ENCODE measurements around the gene KRTAP5-1.

Gene KRTAP5-1

DNA sequence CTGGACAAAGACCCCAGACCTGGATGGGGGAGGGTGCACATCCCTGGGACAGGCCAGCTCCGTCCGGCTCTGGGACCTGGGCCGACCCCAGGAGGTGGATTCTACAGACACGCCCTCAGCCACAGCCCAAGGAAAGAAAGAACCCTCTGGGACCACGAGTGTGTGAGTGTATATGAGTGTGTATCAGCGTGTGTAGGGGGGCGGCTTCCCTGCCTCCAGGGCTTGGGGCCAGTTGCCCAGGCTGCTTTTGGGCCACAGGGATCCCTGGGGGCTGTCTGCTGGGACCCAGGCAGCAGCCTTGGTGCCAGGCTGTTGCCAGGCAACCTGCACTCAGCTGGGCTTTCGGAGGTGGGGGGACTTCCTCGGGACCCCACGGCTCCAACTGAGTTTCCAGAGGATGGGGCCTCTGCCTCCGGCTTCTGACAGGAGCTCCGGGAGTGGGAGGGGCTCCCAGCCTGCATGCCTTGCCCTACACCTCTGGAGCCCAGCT is 21.9 kb downstream of the KRTAP5-1 start:
- no peak overlapping the region for H3K9ac ChIP-seq (ENCODE audit: low read depth, low read length)
- no peaks in the 10 kb centered on the region for H3K36me3 ChIP-seq (ENCODE audit: insufficient read depth, low read depth, low read length)
- H3K9me3 ChIP-seq (ENCODE audit: insufficient read depth, low read depth, low read length) = no peaks in the 10 kb centered on the region
- no peak overlapping the region for H3K27ac ChIP-seq (ENCODE audit: low read length)
- H3K27me3 ChIP-seq (ENCODE audit: insufficient read depth, low read length) = peaks cover 24% of the 10 kb centered on the region
- peaks cover 11% of the 10 kb centered on the region for H3K4me1 ChIP-seq (ENCODE audit: insufficient read depth, low read length)
- no peak overlapping the region for H3K4me3 ChIP-seq (ENCODE audit: low read length)

DNA sequence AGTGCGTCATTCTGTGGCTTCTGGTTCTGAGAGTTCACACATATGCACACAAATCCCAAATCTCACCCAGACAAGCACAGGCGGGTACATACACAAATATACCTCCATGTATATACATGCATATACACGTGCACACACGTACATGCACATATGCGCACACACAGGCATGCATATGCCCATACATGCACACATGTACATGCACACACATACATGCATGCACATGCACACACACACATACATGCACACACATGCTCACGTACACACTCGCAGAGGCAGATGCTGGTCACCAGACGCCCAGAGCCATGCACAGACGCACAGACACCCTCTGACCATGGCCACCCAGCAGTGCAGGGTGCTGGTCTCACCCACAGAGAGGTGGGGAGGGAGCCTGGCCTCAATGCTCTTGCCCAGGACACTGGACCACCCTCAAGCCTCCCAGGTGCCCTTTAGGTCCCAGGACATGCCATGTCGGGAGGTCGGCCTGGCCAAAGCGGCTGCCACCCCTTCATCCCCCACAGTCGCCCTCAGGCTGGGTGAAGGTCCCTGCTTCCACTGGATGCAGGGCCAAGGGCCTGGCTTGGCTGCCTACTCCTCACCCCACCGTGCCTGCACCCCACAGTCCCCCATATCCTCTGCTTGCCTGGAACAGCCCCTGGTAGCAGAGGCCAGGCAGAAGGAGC is 22.5 kb downstream of the KRTAP5-1 start:
- Histone ChIP-seq H3K9ac (ENCODE audit: low read depth, low read length) (no peak overlapping the region), H3K4me3 (ENCODE audit: low read length) (no peak overlapping the region), H3K36me3 (ENCODE audit: insufficient read depth, low read depth, low read length) (no peaks in the 10 kb centered on the region), H3K4me1 (ENCODE audit: insufficient read depth, low read length) (peaks cover 11% of the 10 kb centered on the region), H3K27me3 (ENCODE audit: insufficient read depth, low read length) (peaks cover 30% of the 10 kb centered on the region), H3K9me3 (ENCODE audit: insufficient read depth, low read depth, low read length) (no peaks in the 10 kb centered on the region), H3K27ac (ENCODE audit: low read length) (no peak overlapping the region)

DNA sequence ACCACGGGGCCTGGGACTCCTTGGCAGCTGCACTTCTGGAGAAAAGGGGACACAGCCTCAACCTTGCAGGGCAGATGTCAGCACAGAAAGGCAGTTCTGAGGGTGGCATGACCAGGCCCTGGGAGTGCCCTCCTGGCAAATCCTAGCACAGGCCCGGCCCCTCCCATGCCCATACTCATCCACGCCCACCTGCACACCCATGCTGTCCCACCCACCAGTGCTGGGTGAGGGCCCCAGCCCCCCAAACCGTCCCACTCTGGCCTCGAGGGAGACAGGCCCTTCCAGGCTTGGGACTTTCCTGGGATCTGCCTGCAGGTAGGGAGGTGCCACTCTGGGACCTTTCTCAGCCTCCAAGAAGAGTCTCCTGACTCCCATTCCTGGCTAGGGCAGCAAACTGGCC is 23.1 kb downstream of the KRTAP5-1 start:
- Histone ChIP-seq H3K9me3 (ENCODE audit: insufficient read depth, low read depth, low read length) (no peaks in the 10 kb centered on the region), H3K27me3 (ENCODE audit: insufficient read depth, low read length) (peaks cover 36% of the 10 kb centered on the region), H3K27ac (ENCODE audit: low read length) (no peak overlapping the region)

DNA sequence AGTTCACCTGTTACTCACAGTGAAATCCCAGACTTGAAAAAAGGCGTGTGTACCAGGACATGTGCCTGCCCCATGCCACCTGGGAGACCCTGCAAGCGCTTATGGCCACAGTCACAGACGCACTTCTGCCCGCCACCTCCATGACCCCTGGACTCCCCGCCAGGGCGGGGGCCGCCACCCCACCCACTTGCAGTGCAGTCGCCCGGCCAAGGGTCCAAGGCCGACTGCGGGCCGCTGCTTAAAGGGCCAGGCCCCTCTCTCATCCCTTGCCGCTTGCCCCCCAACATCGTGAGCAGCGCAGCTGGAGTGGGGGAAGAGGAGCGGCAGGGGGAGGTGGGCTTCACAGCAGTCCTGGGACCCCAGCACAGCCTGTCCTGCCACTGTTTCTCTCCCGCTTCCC is 23.8 kb downstream of the KRTAP5-1 start:
- no peak overlapping the region for H3K27ac ChIP-seq (ENCODE audit: low read length)
- H3K27me3 ChIP-seq (ENCODE audit: insufficient read depth, low read length) = peaks cover 42% of the 10 kb centered on the region
- H3K4me3 ChIP-seq (ENCODE audit: low read length) = no peak overlapping the region
- no peaks in the 10 kb centered on the region for H3K36me3 ChIP-seq (ENCODE audit: insufficient read depth, low read depth, low read length)
- no peaks in the 10 kb centered on the region for H3K9me3 ChIP-seq (ENCODE audit: insufficient read depth, low read depth, low read length)
- H3K4me1 ChIP-seq (ENCODE audit: insufficient read depth, low read length) = peaks cover 11% of the 10 kb centered on the region
- no peak overlapping the region for H3K9ac ChIP-seq (ENCODE audit: low read depth, low read length)

More for the DNA sequence above, 23.1 kb downstream of the KRTAP5-1 start:
- Histone ChIP-seq H3K36me3 (ENCODE audit: insufficient read depth, low read depth, low read length) (no peaks in the 10 kb centered on the region), H3K4me3 (ENCODE audit: low read length) (no peak overlapping the region), H3K9ac (ENCODE audit: low read depth, low read length) (no peak overlapping the region), H3K4me1 (ENCODE audit: insufficient read depth, low read length) (peaks cover 11% of the 10 kb centered on the region)

DNA sequence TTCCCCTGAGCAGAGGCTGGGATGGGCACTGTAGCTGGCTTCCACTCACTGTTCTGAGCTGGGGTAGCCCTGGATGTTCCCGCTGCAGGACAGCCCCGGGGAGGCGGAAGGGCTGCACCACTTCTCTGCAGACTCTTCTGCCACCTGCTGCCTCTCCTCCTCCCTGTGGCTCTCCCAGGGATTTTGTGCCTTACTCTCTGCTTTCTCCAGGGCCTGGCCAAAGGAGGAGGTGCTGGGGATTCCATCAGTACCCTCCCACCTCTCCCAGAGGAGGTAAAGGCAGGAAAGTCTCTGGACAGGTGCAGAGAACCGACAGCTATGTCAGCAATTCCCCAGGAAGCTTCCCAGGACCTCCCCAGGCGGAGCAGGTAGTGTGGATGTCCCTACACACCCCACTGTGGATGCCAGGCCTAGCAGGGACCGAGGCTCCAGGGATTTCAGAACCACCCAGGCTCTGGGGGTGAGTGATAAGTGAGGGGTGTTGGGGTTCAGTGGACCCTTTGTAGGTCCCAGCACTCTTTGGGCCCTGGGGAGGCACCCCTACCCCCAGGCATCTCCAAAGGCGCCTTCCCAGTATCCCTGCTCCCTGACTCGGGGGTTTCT is 24.3 kb downstream of the KRTAP5-1 start:
- Histone ChIP-seq H3K9me3 (ENCODE audit: insufficient read depth, low read depth, low read length) (no peaks in the 10 kb centered on the region), H3K4me1 (ENCODE audit: insufficient read depth, low read length) (peaks cover 15% of the 10 kb centered on the region), H3K9ac (ENCODE audit: low read depth, low read length) (no peak overlapping the region), H3K36me3 (ENCODE audit: insufficient read depth, low read depth, low read length) (no peaks in the 10 kb centered on the region), H3K27ac (ENCODE audit: low read length) (no peak overlapping the region), H3K4me3 (ENCODE audit: low read length) (no peak overlapping the region), H3K27me3 (ENCODE audit: insufficient read depth, low read length) (peaks cover 47% of the 10 kb centered on the region)

DNA sequence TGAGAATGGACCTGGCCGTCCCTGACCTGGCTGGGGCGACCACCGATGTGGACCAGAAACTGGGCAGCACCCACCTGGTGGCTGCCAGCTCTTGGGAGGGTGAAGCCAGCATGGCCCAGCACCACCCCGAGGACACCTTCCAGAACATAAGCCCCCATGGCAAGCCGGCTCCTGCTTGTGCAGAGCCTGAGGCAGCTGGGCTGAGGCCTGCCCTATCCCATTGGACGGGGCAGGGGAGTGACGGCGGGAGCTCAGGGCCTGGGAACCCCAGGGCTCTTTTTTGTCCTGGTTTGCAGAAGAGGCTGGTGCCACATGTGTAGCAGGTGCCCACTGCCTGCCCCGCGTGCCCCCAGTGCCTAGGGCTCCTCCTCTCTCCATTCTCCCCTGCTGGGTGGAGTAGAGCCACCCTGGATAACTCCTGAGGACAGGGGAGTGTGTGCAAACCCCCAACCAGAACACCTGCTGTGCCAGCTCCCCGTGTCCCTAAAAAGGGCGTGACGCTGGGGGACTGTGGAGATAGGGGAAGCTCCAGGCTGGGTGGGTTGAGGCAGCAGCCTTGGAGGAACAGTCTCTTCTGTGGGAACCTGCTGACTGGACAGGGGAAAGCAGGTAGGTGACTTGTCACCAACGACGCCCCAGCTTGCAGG is 25.0 kb downstream of the KRTAP5-1 start:
- peaks cover 19% of the 10 kb centered on the region for H3K4me1 ChIP-seq (ENCODE audit: insufficient read depth, low read length)
- peaks cover 53% of the 10 kb centered on the region for H3K27me3 ChIP-seq (ENCODE audit: insufficient read depth, low read length)
- H3K9ac ChIP-seq (ENCODE audit: low read depth, low read length) = no peak overlapping the region

DNA sequence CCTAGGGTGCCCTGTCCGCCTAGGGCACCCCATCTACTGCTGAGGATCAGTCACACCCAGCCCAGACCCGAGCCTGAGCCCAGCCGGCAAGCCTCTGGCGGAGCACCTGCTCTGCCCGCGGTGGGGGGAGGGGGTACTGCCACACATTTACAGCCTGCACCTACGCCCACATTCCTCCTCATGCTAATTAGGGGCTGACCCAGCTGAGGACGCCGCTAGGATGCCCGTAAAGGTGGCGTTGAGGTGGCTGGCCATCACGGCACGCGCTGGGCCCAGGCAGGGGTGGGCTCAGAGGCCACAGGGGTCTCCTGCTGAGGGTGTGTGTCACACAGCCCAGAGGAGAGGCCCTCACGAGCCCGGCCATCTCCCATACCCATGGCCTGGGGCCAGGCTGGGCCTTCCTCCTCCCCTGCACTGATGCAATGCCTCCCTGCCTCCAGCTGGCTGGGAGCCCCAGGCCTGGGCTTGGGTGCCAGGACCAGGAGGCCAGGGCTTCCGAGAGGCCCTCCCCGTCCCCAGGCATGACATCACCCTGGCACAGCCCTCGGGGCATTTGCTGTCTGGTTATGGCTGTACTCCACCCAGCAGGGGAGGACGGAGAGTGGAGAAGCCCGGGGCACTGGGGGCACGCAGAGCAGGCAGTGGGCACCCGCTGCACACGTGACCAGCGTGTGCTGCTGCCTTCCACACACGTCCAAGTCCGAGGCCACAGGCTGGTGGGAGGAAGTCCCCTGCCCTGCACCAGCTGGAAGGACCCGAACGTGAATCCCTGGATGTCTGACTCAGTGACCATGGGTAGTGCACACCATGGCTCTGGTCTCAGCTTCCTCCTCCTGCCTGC is 25.8 kb downstream of the KRTAP5-1 start:
- no peak overlapping the region for H3K27ac ChIP-seq (ENCODE audit: low read length)
- H3K9ac ChIP-seq (ENCODE audit: low read depth, low read length) = no peak overlapping the region
- H3K4me1 ChIP-seq (ENCODE audit: insufficient read depth, low read length) = peaks cover 14% of the 10 kb centered on the region
- no peaks in the 10 kb centered on the region for H3K9me3 ChIP-seq (ENCODE audit: insufficient read depth, low read depth, low read length)
- no peak overlapping the region for H3K4me3 ChIP-seq (ENCODE audit: low read length)
- peaks cover 55% of the 10 kb centered on the region for H3K27me3 ChIP-seq (ENCODE audit: insufficient read depth, low read length)
- H3K36me3 ChIP-seq (ENCODE audit: insufficient read depth, low read depth, low read length) = no peaks in the 10 kb centered on the region

More for the DNA sequence above, 25.0 kb downstream of the KRTAP5-1 start:
- Histone ChIP-seq H3K27ac (ENCODE audit: low read length) (no peak overlapping the region), H3K36me3 (ENCODE audit: insufficient read depth, low read depth, low read length) (no peaks in the 10 kb centered on the region), H3K9me3 (ENCODE audit: insufficient read depth, low read depth, low read length) (no peaks in the 10 kb centered on the region), H3K4me3 (ENCODE audit: low read length) (no peak overlapping the region)

DNA sequence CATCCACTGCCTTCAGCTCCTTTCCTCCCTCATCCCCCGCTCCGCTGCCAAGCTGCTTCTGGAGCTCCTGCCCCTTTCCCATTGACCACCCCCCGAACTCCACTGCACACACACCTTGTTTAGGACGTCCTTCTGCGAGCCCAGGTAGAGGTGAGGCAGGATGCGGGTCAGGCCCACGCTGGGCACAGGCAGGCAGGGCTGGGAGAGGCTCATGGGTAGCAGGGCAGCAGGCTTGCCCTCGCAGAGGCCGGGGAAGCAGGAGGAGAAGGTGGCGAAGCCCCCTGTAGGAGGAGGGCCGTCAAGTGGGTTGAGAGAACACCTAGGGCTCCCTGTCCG is 26.3 kb downstream of the KRTAP5-1 start:
- Histone ChIP-seq H3K36me3 (ENCODE audit: insufficient read depth, low read depth, low read length) (no peaks in the 10 kb centered on the region), H3K27me3 (ENCODE audit: insufficient read depth, low read length) (peaks cover 60% of the 10 kb centered on the region), H3K9ac (ENCODE audit: low read depth, low read length) (no peak overlapping the region; the same call in 1 of the 2 replicates), H3K4me1 (ENCODE audit: insufficient read depth, low read length) (peaks cover 14% of the 10 kb centered on the region), H3K9me3 (ENCODE audit: insufficient read depth, low read depth, low read length) (no peaks in the 10 kb centered on the region), H3K27ac (ENCODE audit: low read length) (no peak overlapping the region), H3K4me3 (ENCODE audit: low read length) (no peak overlapping the region)

DNA sequence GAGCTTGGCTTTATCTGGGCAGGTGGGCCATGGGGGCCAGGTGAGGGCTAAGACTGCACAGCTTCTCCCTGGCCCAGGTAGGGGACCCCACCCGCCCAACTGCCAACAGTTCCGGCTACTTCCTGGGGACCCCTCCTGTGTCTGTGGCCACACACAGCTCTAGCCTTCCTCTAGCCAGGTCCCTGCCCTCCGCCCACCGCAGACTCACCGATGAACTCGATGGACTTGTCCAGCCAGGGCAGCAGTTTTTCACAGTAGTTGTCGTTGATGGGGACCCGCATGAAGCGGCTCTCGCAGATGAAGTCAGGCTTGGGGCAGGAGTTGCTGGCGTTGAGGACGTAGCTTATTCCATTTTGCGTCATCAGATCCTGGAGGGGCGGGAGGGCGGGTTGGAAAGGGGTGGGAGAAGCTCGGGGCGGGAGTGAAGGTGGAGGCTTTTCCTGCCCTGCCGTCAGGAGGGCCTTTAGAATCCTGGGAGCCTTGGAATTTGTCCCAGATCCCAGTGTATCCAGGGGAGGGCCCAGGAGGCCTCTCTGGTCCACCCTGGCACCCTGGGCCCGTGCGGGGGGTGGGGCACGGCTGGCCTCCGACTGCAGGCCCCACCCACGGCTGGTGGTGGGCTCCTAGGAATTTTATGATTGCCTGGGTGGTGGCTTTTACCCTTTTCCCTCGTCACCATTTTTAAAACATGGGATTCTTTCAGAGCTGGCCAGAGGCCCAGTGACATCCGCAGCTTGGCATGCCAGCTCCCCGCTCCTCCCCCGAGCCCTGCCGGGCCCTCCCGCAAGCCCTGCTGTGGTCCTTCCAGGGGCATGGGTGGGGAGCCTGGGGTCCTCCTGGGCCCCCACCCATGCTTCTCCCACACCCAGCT is 26.9 kb downstream of the KRTAP5-1 start:
- H3K4me3 ChIP-seq (ENCODE audit: low read length) = no peak overlapping the region
- H3K27ac ChIP-seq (ENCODE audit: low read length) = no peak overlapping the region
- no peaks in the 10 kb centered on the region for H3K36me3 ChIP-seq (ENCODE audit: insufficient read depth, low read depth, low read length)
- peaks cover 14% of the 10 kb centered on the region for H3K4me1 ChIP-seq (ENCODE audit: insufficient read depth, low read length)
- H3K9me3 ChIP-seq (ENCODE audit: insufficient read depth, low read depth, low read length) = no peaks in the 10 kb centered on the region
- H3K9ac ChIP-seq (ENCODE audit: low read depth, low read length) = no peak overlapping the region; the same call in 1 of the 2 replicates
- peaks cover 66% of the 10 kb centered on the region for H3K27me3 ChIP-seq (ENCODE audit: insufficient read depth, low read length)

DNA sequence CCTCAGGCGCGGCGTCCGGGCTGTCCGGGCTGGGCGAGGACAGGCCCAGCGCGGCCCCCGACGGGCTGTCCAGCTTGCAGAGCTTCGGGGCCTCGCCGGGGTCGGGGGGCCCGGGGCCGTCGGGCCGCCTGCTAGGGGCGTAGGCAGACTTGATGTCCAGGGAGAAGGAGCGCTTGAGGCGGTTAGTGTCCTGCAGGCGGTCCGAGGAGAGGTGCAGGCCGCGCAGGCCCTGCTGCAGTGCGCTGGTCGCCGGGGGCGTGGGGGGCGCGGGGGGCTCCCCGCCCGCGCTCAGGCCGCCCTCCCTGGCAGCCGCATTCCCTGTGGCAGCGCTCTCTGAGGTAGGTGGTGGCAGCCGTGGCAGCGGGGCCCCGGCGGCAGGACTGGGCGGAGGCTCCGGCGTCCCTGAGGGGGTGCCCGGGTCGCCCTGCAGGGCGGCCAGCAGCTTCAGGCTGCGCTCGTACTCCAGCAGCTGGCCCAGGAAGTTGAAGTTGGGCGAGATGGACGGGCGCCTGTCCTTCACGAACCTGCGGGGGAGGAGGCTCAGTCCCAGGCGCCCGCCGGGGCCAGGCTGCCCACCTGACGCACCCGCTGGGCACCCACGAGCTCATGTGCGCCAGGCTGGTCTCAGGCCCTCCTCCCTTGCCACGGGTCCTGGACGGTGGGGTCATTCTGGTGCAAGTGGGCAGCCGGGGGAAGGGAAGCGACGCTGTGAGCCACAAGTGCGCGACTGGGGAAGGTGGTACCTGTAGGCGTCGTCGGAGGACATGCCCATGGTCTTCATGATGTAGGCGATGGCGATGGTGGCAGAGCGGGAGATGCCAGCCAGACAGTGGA is 27.8 kb downstream of the KRTAP5-1 start:
- peaks cover 74% of the 10 kb centered on the region for H3K27me3 ChIP-seq (ENCODE audit: insufficient read depth, low read length)
- peaks cover 14% of the 10 kb centered on the region for H3K4me1 ChIP-seq (ENCODE audit: insufficient read depth, low read length)
- H3K9me3 ChIP-seq (ENCODE audit: insufficient read depth, low read depth, low read length) = no peaks in the 10 kb centered on the region
- no peak overlapping the region for H3K9ac ChIP-seq (ENCODE audit: low read depth, low read length)
- H3K4me3 ChIP-seq (ENCODE audit: low read length) = no peak overlapping the region
- no peaks in the 10 kb centered on the region for H3K36me3 ChIP-seq (ENCODE audit: insufficient read depth, low read depth, low read length)
- no peak overlapping the region for H3K27ac ChIP-seq (ENCODE audit: low read length)
